Mesothelial cell of epicardium (in vitro differentiated cells): Measurements from ENCODE around the gene SDHAF4. TPM values are rescaled to one million over a fixed set of nuclear protein-coding genes. Genes with fewer than 3 reads are reported as not detected.

ENCODE experiments used
- DNase-seq, 2 experiments: peaks; one replicate each; pipeline ENCODE4 v3.0.0; 2021; ENCODE audit warnings: low spot score in 2 of 2; ENCODE audit not compliant: unreplicated experiment in 2 of 2
- H3K27ac Mint-ChIP-seq: 2 replicates; pipeline ENCODE4 v1.8.0; 2021; ENCODE audit warnings: mixed read lengths
- H3K27me3 Mint-ChIP-seq: 2 replicates; pipeline ENCODE4 v1.8.0; 2021; ENCODE audit warnings: low read depth, mixed read lengths
- H3K36me3 Mint-ChIP-seq: 2 replicates; pipeline ENCODE4 v1.8.0; 2021; ENCODE audit warnings: mixed read lengths
- H3K4me1 Mint-ChIP-seq: 2 replicates; pipeline ENCODE4 v1.8.0; 2021; ENCODE audit warnings: mixed read lengths
- H3K4me3 Mint-ChIP-seq: 2 replicates; pipeline ENCODE4 v1.8.0; 2021; ENCODE audit warnings: mild to moderate bottlenecking, moderate library complexity, mixed read lengths
- H3K9me3 Mint-ChIP-seq: 2 replicates; pipeline ENCODE4 v1.8.0; 2021; ENCODE audit warnings: mixed read lengths
- CTCF ChIP-seq: fragments of 200-600 bp; sonication (generic); IDR thresholded peaks from one replicate; pipeline ENCODE4 v1.5.0; 2021; ENCODE audit warnings: antibody characterized with exemption; ENCODE audit not compliant: unreplicated experiment
- total RNA-seq: library from RNA; stranded (reverse); gene quantifications from 3 replicates; pipeline ENCODE4 v1.2.1, GENCODE V29; 2021

SDHAF4 gene
- total RNA-seq, 1 donor from 2014 or later = 16.6 TPM

- Mint-ChIP-seq H3K4me1 (no peaks in the 10 kb centered on the region), H3K9me3 (no peaks in the 10 kb centered on the region), H3K36me3 (peaks cover 4% of the 10 kb centered on the region), H3K4me3 (no peak overlapping the region), H3K27me3 (no peaks in the 10 kb centered on the region), H3K27ac (no peak overlapping the region)
- no peak for DNase-seq
- TF ChIP-seq CTCF = no peak
Measured at GRCh38 chr6:70530023-70530422, 36.7 kb upstream of the SDHAF4 start.

GRCh38 chr6:70531133-70531532 lies 35.6 kb upstream of the SDHAF4 start:
- DNase-seq = no peak
- Mint-ChIP-seq H3K36me3 (peaks cover 2% of the 10 kb centered on the region), H3K4me3 (no peak overlapping the region), H3K4me1 (no peaks in the 10 kb centered on the region), H3K27me3 (no peaks in the 10 kb centered on the region), H3K9me3 (no peaks in the 10 kb centered on the region), H3K27ac (no peak overlapping the region)
- TF ChIP-seq CTCF = no peak

- no peak overlapping the region for H3K27ac Mint-ChIP-seq
- DNase-seq = no peak
- H3K27me3 Mint-ChIP-seq = no peaks in the 10 kb centered on the region
- no peaks in the 10 kb centered on the region for H3K9me3 Mint-ChIP-seq
- TF ChIP-seq CTCF = no peak
- peaks cover 7% of the 10 kb centered on the region for H3K36me3 Mint-ChIP-seq
- H3K4me3 Mint-ChIP-seq = no peak overlapping the region
- no peaks in the 10 kb centered on the region for H3K4me1 Mint-ChIP-seq
Measured at GRCh38 chr6:70537266-70537665, 29.5 kb upstream of the SDHAF4 start.

- Mint-ChIP-seq H3K4me3 (no peak overlapping the region), H3K4me1 (no peaks in the 10 kb centered on the region), H3K27me3 (no peaks in the 10 kb centered on the region), H3K27ac (no peak overlapping the region), H3K36me3 (peaks cover 4% of the 10 kb centered on the region), H3K9me3 (no peaks in the 10 kb centered on the region)
- DNase-seq = no peak
- TF ChIP-seq CTCF = no peak
Measured at GRCh38 chr6:70538376-70538775, 28.4 kb upstream of the SDHAF4 start.

- peaks cover 4% of the 10 kb centered on the region for H3K9me3 Mint-ChIP-seq
- no peak for TF ChIP-seq CTCF
- peaks cover 15% of the 10 kb centered on the region for H3K36me3 Mint-ChIP-seq
- H3K27ac Mint-ChIP-seq = no peak overlapping the region
- H3K4me3 Mint-ChIP-seq = no peak overlapping the region
- no peaks in the 10 kb centered on the region for H3K27me3 Mint-ChIP-seq
- no peak for DNase-seq
- no peaks in the 10 kb centered on the region for H3K4me1 Mint-ChIP-seq
Measured at GRCh38 chr6:70547313-70547712, 19.4 kb upstream of the SDHAF4 start.

GRCh38 chr6:70547905-70548304 lies 18.8 kb upstream of the SDHAF4 start:
- DNase-seq = no peak
- no peak for TF ChIP-seq CTCF
- Mint-ChIP-seq H3K9me3 (peaks cover 4% of the 10 kb centered on the region), H3K4me3 (no peak overlapping the region), H3K4me1 (no peaks in the 10 kb centered on the region), H3K36me3 (peaks cover 15% of the 10 kb centered on the region), H3K27ac (no peak overlapping the region), H3K27me3 (no peaks in the 10 kb centered on the region)
